GDM1 (cell line): ENCODE results near the gene NINJ2.

Experiments
- DNase-seq: peaks from one replicate; lab custom pipeline; 2025; lab: John Stamatoyannopoulos, UW

The NINJ2 gene

DNA sequence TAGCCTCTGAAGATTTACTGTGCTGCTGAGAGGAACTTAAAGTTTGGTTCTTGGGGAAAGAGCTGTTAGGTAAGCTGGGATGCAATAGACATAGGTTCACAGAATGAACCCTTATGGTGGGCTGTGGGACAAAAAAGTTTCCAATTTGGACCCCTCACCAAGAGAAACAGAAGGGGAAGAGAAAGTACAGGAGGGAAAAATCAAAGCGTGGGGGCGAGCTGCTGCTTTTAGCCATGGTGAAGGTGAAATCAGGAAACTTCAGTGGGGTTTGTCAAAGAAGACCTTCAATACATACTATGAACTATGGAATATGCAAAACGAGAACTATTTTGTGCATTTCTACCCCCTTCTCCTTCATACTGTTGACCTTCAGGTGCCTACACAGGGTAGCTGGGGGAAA, 10.6 kb upstream of the NINJ2 start:
- DNase-seq = no peak

DNA sequence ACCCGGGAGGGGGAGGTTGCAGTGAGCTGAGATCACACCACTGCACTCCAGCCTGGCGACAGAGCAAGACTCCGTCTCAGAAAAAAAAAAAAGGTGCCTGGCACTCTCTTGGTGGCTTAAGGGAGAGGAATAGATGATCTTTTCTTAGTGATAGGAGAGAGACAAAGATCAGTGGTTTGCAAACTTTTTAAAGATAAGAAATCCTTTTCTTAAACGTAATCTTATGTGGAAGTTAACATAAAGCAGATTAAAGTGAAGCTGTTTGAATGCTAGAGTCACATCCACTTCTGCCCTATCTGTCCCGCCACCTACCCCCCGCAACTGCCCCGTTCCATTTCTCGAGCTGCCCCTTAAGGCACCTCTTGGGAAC, 6.3 kb upstream of the NINJ2 start:
- DNase-seq = no peak

DNA sequence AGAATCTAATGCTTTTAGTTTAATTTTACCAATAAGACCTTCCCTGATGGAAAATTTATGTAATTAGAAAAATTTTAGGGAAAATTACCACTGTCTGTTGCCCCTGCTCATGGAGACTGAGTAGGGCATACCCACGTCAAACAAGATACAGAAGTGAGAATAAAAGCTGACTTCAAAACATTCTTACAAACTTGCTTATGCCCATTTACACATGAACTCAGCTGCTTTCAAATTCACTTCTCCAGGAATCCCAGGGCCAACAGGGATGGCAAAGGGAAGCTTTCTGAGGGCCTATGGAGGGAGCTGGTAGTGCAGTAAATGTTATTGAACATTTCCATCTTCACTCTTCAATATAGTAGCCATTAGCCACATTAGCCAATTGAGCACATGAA, 4.8 kb upstream of the NINJ2 start:
- DNase-seq = no peak

DNA sequence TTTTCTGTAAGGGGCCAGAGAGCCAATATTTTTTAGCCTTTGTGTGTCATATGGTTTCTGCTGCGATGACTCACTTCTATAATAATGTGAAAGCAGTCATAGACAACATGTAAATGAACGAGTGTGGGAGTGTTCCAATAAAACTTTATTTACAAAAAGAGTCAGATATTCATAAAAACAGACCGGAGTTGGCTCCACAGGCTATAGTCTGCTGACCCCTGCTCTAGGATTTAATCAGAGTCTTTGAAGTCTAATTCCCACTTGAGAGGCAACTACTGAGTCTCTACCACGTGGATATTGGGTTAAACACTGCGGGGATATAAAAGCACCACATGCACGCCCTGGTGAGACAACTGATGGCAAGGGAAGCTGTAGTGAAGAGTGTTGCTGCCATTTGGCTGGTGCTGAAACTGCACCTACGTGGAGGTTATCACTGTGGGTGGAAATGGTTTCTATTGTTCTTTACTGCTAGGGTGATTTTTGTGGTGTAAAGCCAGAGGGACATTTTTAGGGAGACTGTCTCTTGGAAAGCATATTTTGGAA, 3.6 kb upstream of the NINJ2 start:
- DNase-seq = no peak

DNA sequence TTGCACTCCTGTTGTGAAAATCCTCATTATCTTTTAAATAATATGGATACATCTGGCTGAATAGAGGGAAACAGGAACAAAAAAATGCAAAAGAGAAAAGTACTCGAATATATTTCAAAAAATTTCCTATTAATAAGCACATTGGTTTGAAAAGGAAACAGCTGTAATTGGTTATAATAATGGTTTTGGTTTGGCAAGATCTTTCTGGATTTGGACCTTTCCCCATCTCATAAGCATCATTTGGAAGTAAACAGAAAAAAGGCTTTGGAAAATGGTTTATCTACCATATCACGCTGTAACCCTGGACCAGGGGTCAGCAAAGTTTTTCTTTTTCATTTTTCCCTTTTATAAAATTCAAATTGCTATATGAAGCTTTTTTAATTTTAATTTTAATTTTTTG, 2.8 kb upstream of the NINJ2 start:
- no peak for DNase-seq

DNA sequence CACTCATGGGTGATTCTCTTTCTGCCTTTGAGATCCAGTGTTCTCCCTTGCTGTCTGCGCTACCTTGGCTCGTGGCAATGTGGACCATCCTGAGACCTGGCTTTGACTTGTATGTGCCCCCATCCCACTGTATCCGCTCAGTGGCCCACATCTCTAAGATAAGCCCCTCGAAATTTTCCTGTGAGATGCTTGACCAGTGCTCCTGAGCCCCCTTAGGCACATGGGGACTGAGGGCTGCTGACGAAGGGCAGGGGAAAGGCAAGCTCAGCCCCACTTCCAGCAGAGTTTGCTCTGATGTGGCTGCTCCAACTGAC, 1.5 kb upstream of the NINJ2 start:
- no peak for DNase-seq

DNA sequence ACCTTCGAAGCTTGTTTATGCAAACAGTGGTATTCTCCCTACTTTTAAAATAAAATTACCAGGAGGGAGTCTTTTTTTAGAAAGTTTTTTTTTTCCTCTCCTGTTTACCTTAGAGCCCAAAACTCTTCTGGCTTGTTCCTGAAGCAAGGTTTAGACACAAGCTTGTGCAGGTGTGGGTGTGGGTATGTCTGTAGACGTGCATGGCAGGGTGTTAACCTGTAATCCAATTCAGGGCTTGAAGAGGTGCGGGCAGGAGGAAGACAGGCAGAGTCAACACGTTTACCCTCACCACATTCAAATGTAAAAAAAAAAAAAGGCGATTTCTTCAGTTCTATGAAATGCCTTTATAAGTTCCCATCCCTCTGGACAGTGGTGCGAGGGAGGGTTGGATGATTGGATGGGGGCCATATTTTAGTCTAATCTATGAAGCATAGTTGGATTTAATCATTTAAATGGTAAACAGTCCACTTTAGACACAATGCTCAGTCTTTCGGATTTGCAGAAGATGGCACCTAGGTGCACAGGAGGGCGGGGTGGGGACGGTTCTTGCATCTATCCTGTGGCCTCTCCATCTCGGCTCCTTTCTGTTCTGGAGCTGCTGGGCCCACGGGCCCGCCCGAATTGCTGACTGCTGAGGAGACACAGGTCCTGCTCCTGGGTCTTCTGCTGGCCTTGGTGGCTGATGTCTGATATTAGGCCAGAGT, 982 bp upstream of the NINJ2 start:
- DNase-seq = no peak

DNA sequence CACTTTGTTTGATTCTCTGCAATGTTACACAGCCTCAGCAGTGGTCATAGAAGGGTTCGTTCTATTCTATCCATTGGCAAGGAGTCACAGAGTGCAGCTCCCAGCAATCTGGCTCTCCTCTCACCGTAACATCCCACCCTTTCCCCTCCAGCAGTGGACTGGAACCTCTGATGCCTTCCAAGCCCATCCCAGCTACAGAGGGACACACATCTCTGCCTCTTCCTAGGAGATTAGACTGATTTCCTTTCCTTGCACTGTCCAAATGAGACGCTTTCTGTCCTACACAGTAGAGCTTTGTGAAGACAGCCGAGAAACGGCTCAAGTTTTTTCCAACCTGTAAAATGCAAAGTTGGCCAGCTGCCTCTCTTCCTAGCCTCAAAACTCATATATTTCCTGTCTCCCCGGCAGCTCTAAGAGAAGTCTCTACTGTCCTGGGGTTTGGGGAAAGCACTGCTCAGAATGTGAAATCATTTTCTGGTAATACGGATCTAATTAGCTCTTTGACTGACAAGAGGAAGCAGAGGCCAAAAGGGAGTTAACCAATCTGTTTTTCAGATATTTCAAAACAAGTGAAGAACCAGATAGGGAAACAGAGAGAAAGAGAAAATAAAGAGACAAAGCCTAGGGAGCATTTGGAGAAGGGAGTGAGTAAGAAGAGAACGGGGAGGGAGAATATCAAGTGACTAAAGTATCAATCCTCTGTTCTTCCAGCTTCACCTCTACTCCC, 516 bp downstream of the NINJ2 start:
- DNase-seq = no peak

DNA sequence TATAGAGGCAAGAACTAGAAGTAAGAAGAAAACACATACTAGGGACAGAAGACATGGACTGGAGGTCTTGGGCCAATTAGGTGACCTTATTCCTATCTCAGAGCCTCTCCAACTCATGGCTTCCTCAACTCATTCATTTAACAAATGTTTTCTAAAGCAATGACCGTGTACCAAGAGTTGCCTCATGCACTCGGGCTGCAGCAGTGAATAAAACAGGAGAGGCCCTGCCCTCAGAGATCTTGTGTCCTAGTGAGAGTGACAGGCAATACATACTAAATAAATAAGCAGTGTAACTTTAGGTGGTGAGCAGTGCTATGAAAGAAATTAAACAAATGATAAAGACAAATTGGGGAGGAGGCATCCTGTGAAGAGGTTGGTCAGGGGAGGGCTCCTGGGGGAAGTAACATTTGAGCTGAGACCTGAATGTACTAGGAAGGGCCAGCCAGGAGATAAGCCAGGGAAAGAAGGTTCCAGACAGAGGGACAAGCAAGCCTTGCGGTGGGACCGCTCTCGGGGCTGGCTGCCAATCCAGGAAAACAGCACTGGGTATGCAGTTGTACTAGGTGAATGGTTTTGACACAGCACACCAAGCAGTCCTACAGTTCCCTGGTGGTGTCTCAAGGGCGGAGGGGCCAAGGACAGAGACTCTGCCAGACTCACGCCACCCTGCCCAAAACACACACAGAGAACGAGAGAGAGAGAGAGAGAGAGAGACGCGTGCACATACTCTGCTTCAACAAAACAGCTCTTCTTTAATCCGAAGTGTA, 1.3 kb downstream of the NINJ2 start:
- no peak for DNase-seq

DNA sequence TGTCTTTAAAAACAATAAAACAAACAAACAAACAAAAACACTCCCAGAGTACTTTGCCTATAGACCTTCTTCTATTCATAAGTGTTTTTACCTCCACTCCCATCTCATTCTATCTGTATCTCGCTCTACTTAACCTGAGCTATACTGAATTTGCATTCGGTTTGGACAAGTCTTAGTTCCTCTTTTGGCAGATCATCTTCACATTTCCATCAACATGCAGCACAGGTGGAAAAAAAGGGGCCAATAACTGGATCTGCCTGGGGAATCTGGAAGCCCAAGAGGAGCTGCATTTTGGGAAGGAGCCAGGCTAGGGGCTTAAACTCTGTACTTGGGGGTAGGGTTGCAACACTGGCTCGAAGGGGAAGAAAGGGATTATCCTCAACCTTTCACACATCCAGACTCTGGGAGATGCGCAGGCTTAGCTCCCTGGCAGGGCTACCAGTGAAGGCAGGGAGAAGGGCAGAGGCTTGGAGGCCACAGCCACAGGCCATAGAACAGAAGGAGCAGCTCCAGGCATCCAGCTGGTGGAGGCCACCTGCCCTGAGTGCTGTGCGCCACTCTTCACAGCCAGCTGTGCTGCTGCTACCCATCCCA, 4.1 kb downstream of the NINJ2 start:
- DNase-seq = no peak

DNA sequence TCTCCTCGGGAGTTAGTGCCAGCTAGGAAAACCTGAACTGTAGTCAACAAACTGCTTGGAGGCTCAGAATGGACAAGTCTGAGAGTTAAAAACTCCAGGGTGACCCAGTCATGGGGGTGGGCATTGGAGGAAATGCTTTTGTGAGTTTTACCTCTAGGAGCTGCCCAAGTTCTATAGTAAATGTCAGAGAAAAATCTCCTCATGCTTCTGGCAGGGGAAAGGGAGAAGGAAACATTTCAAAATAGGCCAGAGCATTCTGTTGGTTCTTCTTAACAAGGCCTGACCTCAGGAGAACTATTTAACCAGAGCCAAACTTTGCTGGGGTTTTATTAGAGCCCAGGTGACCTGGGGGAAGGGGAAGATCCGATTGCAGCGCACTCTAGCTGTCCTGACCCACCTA, 12.3 kb downstream of the NINJ2 start:
- peak; percentile 41 for DNase-seq

DNA sequence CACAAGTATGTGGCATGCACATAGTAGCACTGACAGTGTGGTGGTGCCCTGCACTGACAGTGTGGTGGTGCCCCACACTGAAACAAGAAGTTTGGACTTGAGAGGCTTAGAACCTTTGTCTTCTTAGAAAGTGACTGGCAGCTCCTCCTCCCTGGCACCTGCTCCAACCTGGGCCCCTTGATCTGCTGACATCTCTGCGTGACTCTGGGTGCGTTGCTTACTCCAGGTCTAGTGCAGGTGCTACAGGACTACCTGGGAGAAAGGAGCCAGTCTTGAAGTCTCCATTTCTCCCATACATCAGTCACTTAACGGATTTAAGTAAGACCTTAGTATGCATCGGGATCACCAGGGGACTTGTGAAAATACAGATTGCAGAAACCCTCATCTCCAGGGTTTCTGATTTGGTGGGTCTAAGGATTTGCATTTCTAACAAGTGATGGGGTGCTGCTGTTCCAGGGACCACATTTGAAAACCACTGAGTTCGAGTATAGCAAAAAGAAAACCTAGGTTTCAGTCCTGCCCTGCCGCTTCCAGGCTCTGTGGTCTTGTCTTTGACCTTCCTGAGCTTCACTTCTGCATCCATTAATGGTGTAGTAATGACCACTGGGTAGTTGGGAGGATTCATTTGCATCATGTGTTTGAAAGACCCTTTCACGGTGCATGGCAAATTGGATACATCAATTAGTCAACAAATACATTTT, 15.7 kb downstream of the NINJ2 start:
- DNase-seq = no peak

DNA sequence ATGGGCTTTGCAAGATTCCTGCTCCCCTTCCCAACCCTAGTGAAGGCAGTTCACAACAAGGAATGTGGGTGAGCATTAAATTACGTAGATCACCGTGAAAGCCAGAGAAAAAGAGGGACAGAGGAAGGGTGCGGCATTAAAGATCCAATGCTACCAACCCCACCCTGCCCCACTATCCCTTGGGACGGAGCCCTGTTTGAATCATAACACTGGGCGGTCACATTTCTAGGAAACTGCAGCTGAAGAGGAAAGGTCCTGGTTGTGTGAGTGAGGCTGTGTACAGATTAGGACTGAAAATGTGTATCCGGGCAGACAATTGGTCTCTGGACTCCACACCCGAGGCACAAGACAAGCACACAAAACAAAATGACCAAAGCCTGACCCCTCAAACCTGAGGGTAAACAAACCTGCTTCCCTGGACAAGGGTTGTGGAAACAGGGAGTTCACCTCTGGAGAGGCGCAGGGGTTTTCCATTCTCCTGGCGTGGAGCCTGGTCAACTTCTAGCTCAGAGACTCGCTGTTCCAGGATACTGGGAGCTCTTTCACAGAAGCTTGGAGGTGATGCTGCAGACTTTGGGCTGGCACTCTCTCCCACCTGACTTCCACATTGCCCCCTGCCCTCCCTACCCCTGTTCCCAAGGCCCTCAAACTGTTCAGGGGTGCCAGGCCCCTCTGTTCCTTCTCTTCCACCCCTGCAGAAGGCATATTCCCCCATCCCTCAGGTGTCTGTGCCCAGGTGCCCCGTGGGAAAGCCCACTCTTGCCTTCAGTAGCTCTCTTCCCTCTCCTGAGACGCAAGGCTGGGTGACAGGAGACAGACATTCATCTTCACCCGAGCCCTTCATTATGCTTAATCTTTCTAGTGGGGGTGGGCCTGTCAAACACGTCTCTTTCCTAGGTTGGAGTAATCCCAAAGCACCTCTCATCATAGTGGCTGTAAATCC, 16.5 kb downstream of the NINJ2 start:
- no peak for DNase-seq

DNA sequence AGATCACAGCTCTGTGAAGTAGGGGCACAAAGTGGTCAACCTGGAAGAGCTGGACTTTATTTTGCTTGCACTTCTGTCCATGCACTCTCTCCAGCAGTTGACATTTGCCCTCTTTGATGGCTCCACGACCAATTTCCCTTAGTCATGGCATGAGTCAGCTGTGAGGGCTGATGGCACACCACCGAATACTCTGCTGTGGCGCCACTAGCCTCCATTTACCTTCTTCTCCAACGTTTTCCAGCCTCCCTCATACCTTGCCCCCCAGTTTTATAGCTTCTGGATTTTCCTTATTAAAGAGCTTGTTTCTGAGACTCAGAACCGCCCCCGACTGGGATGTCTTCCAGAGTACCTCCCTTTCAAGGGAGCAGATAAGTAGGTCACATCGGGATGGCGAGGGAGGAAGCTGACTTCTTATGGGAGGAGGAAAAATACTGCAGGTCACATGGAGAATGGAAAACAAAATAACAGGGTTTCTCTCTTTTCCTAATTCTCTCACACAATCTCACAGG, 17.6 kb downstream of the NINJ2 start:
- no peak for DNase-seq

DNA sequence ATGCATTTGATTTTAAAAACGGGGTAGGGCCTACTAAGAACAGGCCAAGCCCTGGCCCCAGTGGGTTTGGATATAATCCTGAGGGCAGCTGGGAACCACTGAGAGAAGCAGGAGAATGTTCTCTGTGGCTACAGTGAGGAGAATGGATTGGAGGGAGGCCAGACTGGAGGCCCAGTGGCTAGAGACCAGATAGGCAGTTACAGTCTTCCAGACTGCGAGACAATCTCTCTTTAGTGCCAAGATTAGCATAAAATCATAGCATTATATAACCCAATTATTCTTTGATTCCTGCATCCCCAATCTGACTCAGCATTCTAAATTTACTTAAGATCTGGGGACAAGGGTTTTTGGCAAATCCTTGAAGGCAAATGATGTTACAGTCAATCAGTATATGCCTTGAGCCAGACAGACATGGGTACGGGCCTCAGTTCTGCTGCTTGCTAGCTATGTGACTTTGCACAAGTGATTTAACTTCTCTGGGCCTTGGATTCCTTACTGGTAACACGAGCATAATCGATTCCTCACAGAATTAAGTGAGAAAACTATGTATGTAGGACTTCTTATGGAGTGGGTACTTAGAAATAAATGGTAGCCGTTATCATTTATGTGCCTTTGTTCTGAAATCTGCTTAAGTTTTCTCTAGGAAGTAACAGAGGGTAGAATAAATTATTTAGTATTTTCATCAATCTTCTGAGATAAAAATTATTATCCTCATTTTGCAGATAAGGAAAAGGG, 18.3 kb downstream of the NINJ2 start:
- DNase-seq = no peak

DNA sequence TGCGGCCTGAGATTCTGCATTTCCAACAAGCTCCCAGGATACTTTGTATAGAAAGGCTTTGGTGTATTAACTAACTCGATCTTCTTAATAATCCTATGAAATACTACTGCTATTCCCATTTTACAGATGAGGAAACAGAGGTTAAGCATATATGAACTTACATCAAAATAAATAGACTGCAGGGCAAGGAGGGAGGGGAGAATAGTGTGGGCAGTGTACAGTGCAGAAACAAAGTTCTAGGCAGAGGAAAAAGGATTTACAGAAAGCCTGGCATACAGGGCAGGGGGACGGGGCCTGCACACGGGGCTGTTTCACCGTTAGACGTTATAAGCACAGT, 19.0 kb downstream of the NINJ2 start:
- no peak for DNase-seq

DNA sequence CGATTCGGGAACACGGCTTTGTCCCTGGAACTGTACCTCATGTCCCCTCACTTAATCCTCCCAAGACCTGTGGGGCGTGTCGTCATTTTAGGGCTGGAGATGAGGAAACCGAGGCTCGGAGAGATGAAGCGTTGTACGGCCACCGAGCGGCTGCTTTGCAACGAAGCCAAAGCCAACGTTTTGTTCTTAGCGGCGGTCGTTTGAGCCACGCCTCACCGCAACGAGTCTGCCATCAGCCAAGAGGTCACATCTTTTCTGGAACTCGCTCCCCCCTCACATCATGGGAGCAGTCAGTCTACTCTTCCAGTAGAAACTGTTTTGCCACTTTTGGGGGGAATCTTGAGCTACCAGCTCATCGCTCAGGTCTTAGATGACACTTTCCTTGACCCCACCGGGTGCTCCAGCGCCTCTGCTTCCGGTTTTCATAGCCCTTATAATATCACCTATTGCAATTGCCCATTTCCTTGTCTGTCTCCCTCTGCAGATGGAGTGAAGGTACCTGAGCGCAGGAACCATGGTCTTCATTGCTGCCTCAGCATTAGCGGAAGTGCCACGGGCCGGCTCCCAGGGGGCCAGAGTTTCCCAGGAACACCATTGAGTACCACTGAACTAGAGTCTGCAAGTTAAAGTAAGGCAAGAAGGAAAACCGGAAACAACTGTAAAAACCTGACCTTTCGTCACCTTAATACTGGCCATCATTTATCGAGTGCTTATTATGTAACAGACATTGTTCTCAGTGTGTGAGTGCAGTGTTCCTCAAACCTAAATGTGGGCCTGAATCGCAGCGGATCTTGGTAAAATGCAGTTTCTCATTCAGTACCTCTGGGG, 19.6 kb downstream of the NINJ2 start:
- no peak for DNase-seq

DNA sequence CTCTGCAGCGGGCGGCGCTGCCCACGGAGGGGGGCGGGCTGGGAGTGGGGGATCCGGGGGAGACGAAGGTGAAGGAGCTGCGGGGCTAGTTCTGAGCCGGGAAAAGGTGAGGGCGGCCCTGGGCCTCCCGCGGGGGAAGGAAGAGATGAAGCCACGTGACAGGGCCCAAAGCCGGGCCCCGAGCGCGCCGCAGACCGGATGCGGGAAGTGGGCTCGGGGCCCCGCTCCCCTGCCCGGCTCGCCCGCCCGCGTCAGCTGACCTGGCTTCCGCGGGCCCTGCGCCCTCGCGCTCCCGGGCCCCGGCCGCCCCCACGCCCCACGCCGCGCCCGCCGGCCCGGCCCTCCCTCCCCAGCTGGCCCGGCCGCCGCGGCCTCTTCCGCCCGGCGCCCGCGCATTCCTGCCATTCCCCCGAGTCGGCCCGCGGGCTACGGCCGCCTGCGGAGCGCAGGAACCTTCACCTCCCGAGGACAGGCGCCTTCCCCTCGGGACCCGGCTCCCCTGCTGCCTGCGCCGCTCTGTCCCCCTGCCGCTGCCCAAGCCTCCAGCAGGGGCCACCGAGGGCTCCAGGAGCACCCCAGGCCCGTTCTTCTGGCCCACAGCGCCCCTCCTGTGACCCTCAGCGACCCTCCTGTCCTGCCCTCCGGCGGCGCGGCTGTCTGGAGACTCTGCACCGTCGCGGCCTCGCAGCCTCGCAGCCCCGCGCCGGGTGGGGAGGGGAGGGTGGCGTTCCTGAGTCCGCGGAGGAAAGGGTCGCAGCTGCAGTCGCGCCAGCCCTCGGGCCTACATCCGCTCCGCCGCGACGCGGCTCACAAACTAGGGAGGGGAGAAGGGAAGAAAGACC, 20.4 kb downstream of the NINJ2 start:
- DNase-seq = peak; percentile 90
